Mesenchymal stem cell (in vitro differentiated cells and primary cell): ENCODE measurements around the gene PODNL1.
"Not testable (repeated sequence)": the region's sequence is repeated elsewhere in the genome, so short reads cannot be mapped to it uniquely, and the experiment has no call there.

Source experiments
- DNase-seq: peaks from one replicate; pipeline ENCODE4 v3.0.0-alpha.2; 2013
- H2AFZ ChIP-seq: one replicate; pipeline ENCODE4 v1.6.1; 2013; ENCODE audit warnings: low read depth, mild to moderate bottlenecking, control low read depth, inconsistent platforms, low read length, moderate library complexity
- H2AK5ac ChIP-seq: 2 replicates; pipeline ENCODE4 v1.6.1; 2013; ENCODE audit warnings: low read length, moderate library complexity, mild to moderate bottlenecking, inconsistent platforms; ENCODE audit not compliant: severe bottlenecking
- H2BK120ac ChIP-seq: one replicate; pipeline ENCODE4 v1.6.1; 2013; ENCODE audit warnings: low read depth, mild to moderate bottlenecking, inconsistent platforms, low read length, moderate library complexity
- H2BK12ac ChIP-seq, 2 experiments: one replicate each; pipeline ENCODE4 v1.6.1; 2013; ENCODE audit warnings: inconsistent platforms in 2 of 2, low read length in 2 of 2, mild to moderate bottlenecking in 2 of 2, moderate library complexity in 2 of 2, control low read depth in 1 of 2
- H2BK15ac ChIP-seq: one replicate; pipeline ENCODE4 v1.6.1; 2013; ENCODE audit warnings: mild to moderate bottlenecking, low read depth, inconsistent platforms; ENCODE audit not compliant: poor library complexity, severe bottlenecking
- H2BK5ac ChIP-seq: 2 replicates; pipeline ENCODE4 v1.6.1; 2013; ENCODE audit warnings: low read depth, mild to moderate bottlenecking, low read length, control low read depth, inconsistent platforms; ENCODE audit not compliant: poor library complexity, severe bottlenecking
- H3K14ac ChIP-seq, 2 experiments: one replicate each; pipeline ENCODE4 v1.6.1; 2013; ENCODE audit warnings: inconsistent platforms in 2 of 2, low read length in 2 of 2, control low read depth in 1 of 2, mild to moderate bottlenecking in 1 of 2, moderate library complexity in 1 of 2
- H3K18ac ChIP-seq, 2 experiments: one replicate each; pipeline ENCODE4 v1.6.1; 2013; ENCODE audit warnings: inconsistent platforms in 2 of 2, low read length in 2 of 2, control low read depth in 1 of 2, low read depth in 1 of 2, mild to moderate bottlenecking in 1 of 2
- H3K23ac ChIP-seq, 2 experiments: one replicate each; pipeline ENCODE4 v1.6.1; 2013; ENCODE audit warnings: inconsistent platforms in 2 of 2, low read length in 2 of 2, mild to moderate bottlenecking in 2 of 2, moderate library complexity in 2 of 2, control low read depth in 1 of 2
- H3K27ac ChIP-seq: 2 replicates; pipeline ENCODE4 v1.5.1; 2013; ENCODE audit warnings: mild to moderate bottlenecking, moderate library complexity, low read length, control low read depth, inconsistent platforms; ENCODE audit not compliant: poor library complexity, severe bottlenecking
- H3K27me3 ChIP-seq, 2 experiments: 2 replicates each; pipeline versions ENCODE4 v1.6.1 to v1.7.0; 2013; ENCODE audit warnings: low read length in 2 of 2, mild to moderate bottlenecking in 2 of 2, moderate library complexity in 2 of 2, control low read depth in 1 of 2, inconsistent platforms in 1 of 2; ENCODE audit not compliant: control insufficient read depth in 1 of 2, insufficient read depth in 1 of 2
- H3K36me3 ChIP-seq, 2 experiments: 2 replicates each; pipeline versions ENCODE4 v1.6.1 to v1.7.0; 2013; ENCODE audit warnings: low read length in 2 of 2, control low read depth in 1 of 2, inconsistent platforms in 1 of 2, low read depth in 1 of 2, mild to moderate bottlenecking in 1 of 2; ENCODE audit not compliant: insufficient read depth in 2 of 2, control insufficient read depth in 1 of 2
- H3K4ac ChIP-seq, 2 experiments: one replicate each; pipeline ENCODE4 v1.6.1; 2013; ENCODE audit warnings: inconsistent platforms in 2 of 2, low read length in 2 of 2, mild to moderate bottlenecking in 2 of 2, moderate library complexity in 2 of 2, control low read depth in 1 of 2, low read depth in 1 of 2
- H3K4me1 ChIP-seq: 2 replicates; pipeline ENCODE4 v1.6.1; 2013; ENCODE audit warnings: low read depth, low read length, control low read depth; ENCODE audit not compliant: control insufficient read depth, insufficient read depth
- H3K4me2 ChIP-seq: 2 replicates; pipeline ENCODE4 v1.6.1; 2013; ENCODE audit warnings: low read length, mild to moderate bottlenecking, inconsistent platforms; ENCODE audit not compliant: poor library complexity, severe bottlenecking
- H3K4me3 ChIP-seq, 2 experiments: 2 replicates each; pipeline versions ENCODE4 v1.5.1 to v1.7.0; 2013; ENCODE audit warnings: low read length in 2 of 2, mild to moderate bottlenecking in 2 of 2, control low read depth in 1 of 2, low read depth in 1 of 2; ENCODE audit not compliant: insufficient read depth in 1 of 2
- H3K79me1 ChIP-seq: replicated peaks from 2 replicates; pipeline ENCODE4 v1.6.1; 2013; ENCODE audit warnings: mild to moderate bottlenecking, control low read depth, low read length, inconsistent platforms; ENCODE audit not compliant: poor library complexity, severe bottlenecking
- H3K9ac ChIP-seq: 2 replicates; pipeline ENCODE4 v1.7.0; 2013; ENCODE audit warnings: mild to moderate bottlenecking, low read length, moderate library complexity
- H3K9me3 ChIP-seq: 2 replicates; pipeline ENCODE4 v1.7.0; 2013; ENCODE audit warnings: mild to moderate bottlenecking, low read length; ENCODE audit not compliant: control insufficient read depth
- H4K8ac ChIP-seq: one replicate; pipeline ENCODE4 v1.6.1; 2013; ENCODE audit warnings: inconsistent platforms, mild to moderate bottlenecking, low read length, moderate library complexity
- H4K91ac ChIP-seq: one replicate; pipeline ENCODE4 v1.6.1; 2013; ENCODE audit warnings: mild to moderate bottlenecking, low read length, inconsistent platforms
- WGBS: methylation state at CpG from one replicate; pipeline ENCODE4 v1.1.7; 2013; ENCODE audit warnings: mixed read lengths; 5-methylcytosine and 5-hydroxymethylcytosine counted together

PODNL1 gene

DNA sequence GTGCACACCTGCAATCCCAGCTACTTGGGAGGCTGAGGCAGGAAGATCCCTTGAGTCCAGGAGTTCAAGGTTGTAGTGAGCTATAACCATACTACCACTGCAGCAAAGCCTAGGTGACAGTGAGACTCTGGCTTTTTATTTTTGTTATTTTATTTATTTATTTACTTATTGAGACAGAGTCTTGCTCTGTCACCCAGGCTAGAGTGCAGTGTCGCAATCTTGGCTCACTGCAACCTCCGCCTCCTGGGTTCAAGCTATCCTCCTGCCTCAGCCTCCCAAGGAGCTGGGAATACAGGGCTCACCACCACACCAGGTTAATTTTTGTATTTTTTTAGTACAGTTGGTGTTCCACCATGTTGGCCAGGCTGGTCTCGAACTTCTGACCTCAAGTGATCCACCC, 35.3 kb upstream of the PODNL1 start:
- not testable (repeated sequence) for H4K8ac ChIP-seq, H3K79me1 ChIP-seq, H3K4ac ChIP-seq, DNase-seq, H2AK5ac ChIP-seq, H2BK5ac ChIP-seq, H3K9ac ChIP-seq, H3K9me3 ChIP-seq, H3K4me2 ChIP-seq, H2BK15ac ChIP-seq, H3K14ac ChIP-seq, H3K23ac ChIP-seq, H3K4me1 ChIP-seq, H2BK120ac ChIP-seq, H2BK12ac ChIP-seq, H3K27ac ChIP-seq, H4K91ac ChIP-seq, H3K18ac ChIP-seq, H3K27me3 ChIP-seq, H2AFZ ChIP-seq, H3K4me3 ChIP-seq
- 100% methylated on average over 3 of the region's 3 CpGs for WGBS
- H3K36me3 ChIP-seq, result peaks cover 28 to 69% of the 10 kb centered on the region in 2 experiments

DNA sequence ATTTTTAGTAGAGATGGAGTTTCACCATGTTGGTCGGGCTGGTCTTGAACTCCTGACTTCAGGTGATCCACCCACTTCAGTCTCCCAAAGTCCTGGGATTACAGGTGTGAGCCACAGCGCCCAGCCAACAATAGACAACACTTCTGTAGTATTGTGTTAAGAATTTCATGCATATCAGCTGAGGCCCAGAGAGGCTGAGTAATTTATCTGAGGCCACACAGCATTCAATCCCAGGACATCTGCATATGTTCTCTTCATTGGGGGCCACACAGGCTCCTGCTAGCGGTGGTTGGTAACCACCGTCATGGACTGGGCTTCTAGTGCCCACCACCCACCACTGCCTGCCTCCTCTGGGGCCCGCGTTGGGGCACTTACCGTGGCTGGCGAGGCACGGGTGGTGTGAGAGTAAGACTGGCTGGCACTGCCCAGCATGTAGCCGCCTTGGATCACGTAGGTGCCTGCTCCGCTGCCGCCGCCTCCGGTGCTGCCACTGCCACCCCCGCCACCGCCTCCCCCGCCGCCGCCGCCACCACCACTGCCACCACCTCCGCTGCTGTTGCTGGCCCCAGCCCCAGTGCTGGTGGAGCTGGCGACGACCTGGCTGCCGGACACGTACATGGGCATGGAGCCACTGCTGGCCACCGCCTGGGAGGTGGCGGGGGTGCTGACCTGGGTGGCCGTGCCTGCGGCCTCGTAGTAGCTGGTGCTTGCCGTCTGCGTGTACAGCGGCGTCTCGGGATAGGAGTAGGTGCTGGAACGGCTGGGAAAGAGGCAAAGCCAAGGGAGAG, 34.3 kb upstream of the PODNL1 start:
- Histone ChIP-seq H3K18ac (no peak overlapping the region), H2BK120ac (no peak overlapping the region), H2BK5ac (no peak overlapping the region), H3K4ac (no peak overlapping the region), H4K8ac (no peak overlapping the region), H2AFZ (no peak overlapping the region), H3K14ac (no peak overlapping the region), H3K9ac (no peak overlapping the region), H3K27me3 (no peaks in the 10 kb centered on the region), H3K9me3 (no peaks in the 10 kb centered on the region), H3K4me1 (peaks cover 2% of the 10 kb centered on the region), H3K79me1 (peaks cover 3% of the 10 kb centered on the region), H3K27ac (no peak overlapping the region), H2AK5ac (no peak overlapping the region), H2BK12ac (no peak overlapping the region), H3K4me2 (no peak overlapping the region), H4K91ac (no peak overlapping the region), H2BK15ac (peak overlapping the region; percentile 12), H3K23ac (no peak overlapping the region), H3K4me3 (no peak overlapping the region), H3K36me3 (peaks cover 38 to 72% of the 10 kb centered on the region in 2 experiments)
- 97% methylated on average over 36 of the region's 37 CpGs for WGBS
- DNase-seq, result no peak

DNA sequence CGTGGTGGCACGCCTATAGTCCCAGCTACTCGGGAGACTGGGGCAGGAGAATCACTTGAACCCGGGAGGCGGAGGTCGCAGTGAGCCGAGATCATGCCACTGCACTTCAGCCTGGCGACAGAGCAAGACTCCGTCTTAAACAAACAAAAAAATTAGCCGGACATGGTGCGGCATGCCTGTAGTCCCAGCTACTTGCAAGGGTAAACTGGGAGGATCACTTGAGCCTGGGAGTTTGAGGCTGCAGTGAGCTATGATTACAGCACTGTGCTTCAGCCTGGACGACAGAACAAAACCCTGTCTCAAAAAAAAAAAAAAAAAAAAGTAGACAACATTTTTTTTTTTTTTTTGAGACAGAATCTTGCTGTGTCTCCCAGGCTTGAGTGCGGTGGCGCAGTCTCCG, 33.7 kb upstream of the PODNL1 start:
- not testable (repeated sequence) for H3K27me3 ChIP-seq, H2BK5ac ChIP-seq, H3K9ac ChIP-seq, H2BK15ac ChIP-seq, H3K4me3 ChIP-seq, H3K27ac ChIP-seq, H2AFZ ChIP-seq, H3K4me1 ChIP-seq, H3K4ac ChIP-seq, H3K4me2 ChIP-seq, H4K91ac ChIP-seq, H3K14ac ChIP-seq, H2AK5ac ChIP-seq, H2BK12ac ChIP-seq, H3K23ac ChIP-seq, H4K8ac ChIP-seq, DNase-seq, H3K79me1 ChIP-seq, H3K9me3 ChIP-seq, H2BK120ac ChIP-seq, H3K18ac ChIP-seq
- over 99% methylated on average over 12 of the region's 15 CpGs for WGBS
- peaks cover 42 to 79% of the 10 kb centered on the region in 2 experiments for H3K36me3 ChIP-seq

DNA sequence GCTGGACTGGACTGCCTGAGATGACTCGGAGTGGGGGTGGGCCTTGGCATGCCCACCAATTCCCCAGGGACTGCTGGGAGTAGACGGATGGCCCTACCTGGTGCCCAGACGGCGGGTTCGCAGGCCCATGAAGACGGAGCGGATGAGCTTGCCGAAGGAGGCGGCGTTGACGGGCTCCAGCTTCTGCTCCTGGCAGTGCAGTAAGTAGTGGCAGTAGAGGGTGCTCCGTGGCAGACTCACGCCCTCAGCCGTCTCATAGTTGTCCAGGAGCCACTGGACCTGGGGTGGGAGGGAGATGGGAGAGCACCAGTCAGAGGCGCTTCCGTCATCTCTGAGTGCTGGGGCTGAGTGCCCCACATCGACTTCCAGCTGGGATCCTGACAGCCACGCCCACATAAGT, 31.7 kb upstream of the PODNL1 start:
- Histone ChIP-seq H2BK120ac (no peak overlapping the region), H3K27me3 (no peaks in the 10 kb centered on the region), H2AK5ac (no peak overlapping the region), H3K4me1 (peaks cover 4% of the 10 kb centered on the region), H3K9me3 (no peaks in the 10 kb centered on the region), H2AFZ (no peak overlapping the region), H3K4me3 (no peak overlapping the region), H3K27ac (no peak overlapping the region), H2BK12ac (no peak overlapping the region), H2BK15ac (no peak overlapping the region), H3K4me2 (no peak overlapping the region), H3K14ac (no peak overlapping the region), H3K18ac (no peak overlapping the region), H3K9ac (no peak overlapping the region), H3K4ac (no peak overlapping the region), H4K8ac (no peak overlapping the region), H2BK5ac (no peak overlapping the region), H3K79me1 (peaks cover 1% of the 10 kb centered on the region), H3K23ac (no peak overlapping the region), H3K36me3 (peaks cover 48 to 82% of the 10 kb centered on the region in 2 experiments), H4K91ac (no peak overlapping the region)
- no peak for DNase-seq
- WGBS, result 94% methylated on average over 18 of the region's 18 CpGs
